HCT116 (cell line): ENCODE data around the gene NF1. TPM values are rescaled to one million over a fixed set of nuclear protein-coding genes. Genes with fewer than 3 reads are reported as not detected.
"Not testable (repeated sequence)": the region's sequence is repeated elsewhere in the genome, so short reads cannot be mapped to it uniquely, and the experiment has no call there.

Experiments used
- ATAC-seq: fragments of 200-7000 bp; cut with Tn5 transposase; 2 replicates; pipeline ENCODE4 v1.9.1; 2020; ENCODE audit warnings: mild to moderate bottlenecking, moderate library complexity
- BruUV-seq: library from RNA; stranded (reverse); fragments of 400-500 nt; replicated peaks from 2 replicates; lab custom pipeline; 2021; lab: Mats Ljungman, UMichigan
- CTCF ChIA-PET: fragments of 300-600 bp; sonication (Branson Sonifier 250); formaldehyde crosslinking; loops from one replicate; lab custom pipeline; 2021; ENCODE audit warnings: antibody characterized with exemption; lab: Charles Lee
- POLR2A ChIA-PET: fragments of 300-600, 350-600 bp; sonication (Branson Sonifier 250); formaldehyde crosslinking; loops from one replicate; lab custom pipeline; 2021; ENCODE audit warnings: antibody characterized with exemption; lab: Charles Lee
- RAD21 ChIA-PET, 2 experiments: fragments of 300-600 bp; sonication (Branson Sonifier 250); formaldehyde crosslinking; loops; one replicate each; lab custom pipeline; 2023; ENCODE audit warnings: low total read pairs in 2 of 2; ENCODE audit not compliant: uncharacterized antibody in 2 of 2, unreplicated experiment in 2 of 2, low non-redundant PET in 1 of 2; lab: Charles Lee
- DNase-seq: peaks from one replicate; pipeline ENCODE4 v3.0.0-alpha.2; 2010; ENCODE audit warnings: low read depth, low spot score
- H2AFZ ChIP-seq: fragments of 200-600 bp; shearing (Covaris generic), sonication (generic); 2 replicates; pipeline ENCODE4 v1.6.1; 2017; ENCODE audit warnings: low read depth, mixed run types, mixed read lengths, antibody characterized with exemption, low read length; ENCODE audit not compliant: poor library complexity, severe bottlenecking
- H3K27ac ChIP-seq: 2 replicates; pipeline ENCODE4 v1.5.1; 2012; ENCODE audit warnings: low read depth, low read length
- H3K27me3 ChIP-seq: fragments of 200-600 bp; sonication (generic); 2 replicates; pipeline ENCODE4 v1.6.1; 2016; ENCODE audit warnings: mixed run types, low read length, mixed read lengths; ENCODE audit not compliant: insufficient read depth
- H3K36me3 ChIP-seq, 2 experiments: fragments of 200-500 bp in 1 of 2; fragments of 200-600 bp in 1 of 2; sonication (Bioruptor generic) in 1 of 2; sonication (generic) in 1 of 2; 2 replicates each; pipeline versions ENCODE4 v1.5.1 to v1.6.1; 2014 to 2016; ENCODE audit warnings: low read length in 2 of 2, inconsistent platforms in 1 of 2, mixed read lengths in 1 of 2, mixed run types in 1 of 2; ENCODE audit not compliant: insufficient read depth in 2 of 2, control insufficient read depth in 1 of 2
- H3K4me1 ChIP-seq, 2 experiments: fragments of 200-600 bp in 1 of 2; sonication (generic) in 1 of 2; 2 replicates each; pipeline versions ENCODE4 v1.5.1 to v1.6.1; 2012 to 2017; ENCODE audit warnings: low read length in 2 of 2, inconsistent platforms in 1 of 2, mild to moderate bottlenecking in 1 of 2, mixed read lengths in 1 of 2, mixed run types in 1 of 2, moderate library complexity in 1 of 2; ENCODE audit not compliant: insufficient read depth in 2 of 2, control insufficient read depth in 1 of 2
- H3K4me2 ChIP-seq: fragments of 200-600 bp; sonication (generic); 2 replicates; pipeline ENCODE4 v1.6.1; 2017; ENCODE audit warnings: mixed run types, low read length, mixed read lengths
- H3K4me3 ChIP-seq, 2 experiments: fragments of 200-600 bp in 1 of 2; sonication (generic) in 1 of 2; replicated peaks in 1 of 2; 2 replicates each; pipeline ENCODE4 v1.5.1; 2011 to 2016; ENCODE audit warnings: low read length in 2 of 2, control low read depth in 1 of 2, low read depth in 1 of 2, mild to moderate bottlenecking in 1 of 2, mixed read lengths in 1 of 2, mixed run types in 1 of 2
- H3K79me2 ChIP-seq: fragments of 200-600 bp; sonication (generic); 2 replicates; pipeline ENCODE4 v1.6.1; 2017; ENCODE audit warnings: mild to moderate bottlenecking, mixed run types, low read length, moderate library complexity, mixed read lengths; ENCODE audit not compliant: insufficient read depth
- H3K9ac ChIP-seq: fragments of 200-600 bp; sonication (generic); 2 replicates; pipeline ENCODE4 v1.6.1; 2016; ENCODE audit warnings: low read length, mixed read lengths
- H3K9me2 ChIP-seq: fragments of 200-600 bp; sonication (generic), shearing (Covaris generic); 2 replicates; pipeline ENCODE4 v1.6.1; 2017; ENCODE audit warnings: mixed run types, mild to moderate bottlenecking, moderate library complexity; ENCODE audit not compliant: insufficient read depth
- H3K9me3 ChIP-seq, 2 experiments: fragments of 200-500 bp in 1 of 2; fragments of 200-600 bp in 1 of 2; sonication (Bioruptor generic) in 1 of 2; sonication (generic) in 1 of 2; 2 replicates each; pipeline ENCODE4 v1.6.1; 2014 to 2017; ENCODE audit warnings: low read length in 2 of 2, mixed read lengths in 2 of 2, inconsistent platforms in 1 of 2, low read depth in 1 of 2, mild to moderate bottlenecking in 1 of 2, mixed run types in 1 of 2, moderate library complexity in 1 of 2; ENCODE audit not compliant: control insufficient read depth in 1 of 2, insufficient read depth in 1 of 2
- H4K20me1 ChIP-seq: fragments of 200-600 bp; sonication (generic), shearing (Covaris generic); 2 replicates; pipeline ENCODE4 v1.6.1; 2017; ENCODE audit warnings: mixed run types, mild to moderate bottlenecking, moderate library complexity; ENCODE audit not compliant: insufficient read depth
- CEBPB ChIP-seq: IDR thresholded peaks from 2 replicates; pipeline ENCODE4 v1.6.1; 2012; ENCODE audit warnings: low read depth
- CTCF ChIP-seq, 3 experiments: fragments of 200-600 bp in 1 of 3; sonication (generic) in 1 of 3; IDR thresholded peaks in 2 of 3; conservative IDR thresholded peaks in 1 of 3; 2 replicates each; pipeline ENCODE4 v1.5.1; 2012 to 2017; ENCODE audit warnings: low read depth in 2 of 3, low read length in 2 of 3, antibody characterized with exemption in 1 of 3, borderline replicate concordance in 1 of 3, control low read depth in 1 of 3, mild to moderate bottlenecking in 1 of 3, mixed read lengths in 1 of 3, mixed run types in 1 of 3, moderate library complexity in 1 of 3; ENCODE audit not compliant: insufficient read depth in 1 of 3
- SRF ChIP-seq: IDR thresholded peaks from 2 replicates; pipeline ENCODE4 v1.6.1; 2012; ENCODE audit warnings: low read depth
- YY1 ChIP-seq: IDR thresholded peaks from 2 replicates; pipeline ENCODE4 v1.6.1; 2011; ENCODE audit warnings: low read length, low read depth, moderate library complexity, mild to moderate bottlenecking; ENCODE audit not compliant: insufficient replicate concordance; ENCODE audit errors: extremely low read depth
- ZBTB33 ChIP-seq: IDR thresholded peaks from 2 replicates; pipeline ENCODE4 v1.6.1; 2011; ENCODE audit warnings: mild to moderate bottlenecking, low read length, moderate library complexity; ENCODE audit not compliant: insufficient replicate concordance; ENCODE audit errors: extremely low read depth
- intact Hi-C: fragments of 100-400 bp; cut with micrococcal nuclease; formaldehyde crosslinking; loops from 2 replicates; pipeline ENCODE4 v1.10.0; 2022
- total RNA-seq: library from RNA; stranded (reverse); gene quantifications from one replicate; pipeline ENCODE4 v1.2.1, GENCODE V29; 2021; ENCODE audit not compliant: unreplicated experiment

NF1 gene
- total RNA-seq, 1 experiment from 2014 or later: 20.8 TPM

DNA sequence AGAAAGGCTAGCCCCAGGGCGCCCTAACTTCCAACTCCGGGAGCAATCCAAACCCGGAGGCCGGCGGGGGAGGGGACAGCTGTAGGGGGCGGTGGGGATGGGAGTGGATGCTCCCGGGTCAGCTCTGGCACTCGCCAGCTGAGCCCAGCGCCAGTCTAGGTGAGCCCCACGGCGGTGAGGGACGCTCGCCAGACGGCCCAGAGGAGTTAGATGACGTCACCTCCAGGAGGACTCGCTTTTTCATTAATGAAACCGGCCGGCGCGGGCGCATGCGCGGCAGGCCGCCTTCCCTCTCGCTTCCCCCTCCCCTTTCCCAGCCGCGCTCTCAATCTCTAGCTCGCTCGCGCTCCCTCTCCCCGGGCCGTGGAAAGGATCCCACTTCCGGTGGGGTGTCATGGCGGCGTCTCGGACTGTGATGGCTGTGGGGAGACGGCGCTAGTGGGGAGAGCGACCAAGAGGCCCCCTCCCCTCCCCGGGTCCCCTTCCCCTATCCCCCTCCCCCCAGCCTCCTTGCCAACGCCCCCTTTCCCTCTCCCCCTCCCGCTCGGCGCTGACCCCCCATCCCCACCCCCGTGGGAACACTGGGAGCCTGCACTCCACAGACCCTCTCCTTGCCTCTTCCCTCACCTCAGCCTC lies at the start of gene NF1 (continued):
- TF ChIP-seq ZBTB33: no peak
- TF ChIP-seq CEBPB: no peak
- TF ChIP-seq YY1: peak; percentile 90
- no peak for TF ChIP-seq SRF
- no peak for TF ChIP-seq CTCF (IDR thresholded peaks at IDR 0.05 in 2 of 3, conservative IDR thresholded peaks at IDR 0.05 in 1 of 3; ENCODE audit: borderline replicate concordance in 1 of 3, insufficient read depth in 1 of 3, low read depth in 2 of 3, low read length in 2 of 3)

DNA sequence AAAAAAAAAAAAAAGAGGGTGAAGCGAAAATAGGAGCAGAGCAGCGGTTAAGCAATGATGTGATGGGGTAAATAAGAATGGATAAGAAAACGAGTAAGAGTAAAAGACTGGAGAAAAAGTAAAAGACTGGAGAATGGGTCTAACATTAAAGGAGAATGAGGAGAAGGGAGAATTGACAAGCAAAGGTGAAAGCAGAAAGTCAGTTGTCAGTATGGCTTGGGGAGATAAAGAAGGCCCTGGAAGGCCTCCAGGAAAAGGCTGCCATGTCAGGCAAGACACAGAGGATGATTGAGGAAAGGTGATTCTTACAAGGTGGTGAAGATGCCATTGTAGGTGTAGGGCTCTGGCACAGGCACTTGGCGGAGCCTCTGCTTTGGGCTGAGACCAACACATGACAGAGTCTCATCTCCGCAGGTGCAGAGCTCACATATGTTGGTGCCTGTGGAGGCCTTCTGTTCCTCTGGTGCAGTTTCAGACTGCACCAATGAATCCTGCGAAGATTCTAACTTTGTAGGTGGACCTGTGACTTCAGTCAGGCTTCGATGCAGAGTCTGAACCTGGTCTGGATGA lies 47.8 kb upstream of the NF1 start:
- H3K27ac ChIP-seq, H3K4me2 ChIP-seq, H3K9me3 ChIP-seq, RAD21 ChIA-PET, H3K79me2 ChIP-seq, BruUV-seq, H3K4me3 ChIP-seq, H4K20me1 ChIP-seq, H2AFZ ChIP-seq, H3K9me2 ChIP-seq, H3K9ac ChIP-seq, ATAC-seq, H3K27me3 ChIP-seq, H3K4me1 ChIP-seq, POLR2A ChIA-PET, H3K36me3 ChIP-seq, DNase-seq, CTCF ChIA-PET, intact Hi-C loops: not testable (repeated sequence)
